IPS DF 19.7 (cell line): Measurements from ENCODE around the gene SCARB1.
"Not testable (repeated sequence)": the region's sequence is repeated elsewhere in the genome, so short reads cannot be mapped to it uniquely, and the experiment has no call there.

Experiments used
- DNase-seq: peaks from one replicate; pipeline ENCODE4 v3.0.0-alpha.2; 2013; ENCODE audit warnings: low read depth, low spot score

SCARB1 gene

DNA sequence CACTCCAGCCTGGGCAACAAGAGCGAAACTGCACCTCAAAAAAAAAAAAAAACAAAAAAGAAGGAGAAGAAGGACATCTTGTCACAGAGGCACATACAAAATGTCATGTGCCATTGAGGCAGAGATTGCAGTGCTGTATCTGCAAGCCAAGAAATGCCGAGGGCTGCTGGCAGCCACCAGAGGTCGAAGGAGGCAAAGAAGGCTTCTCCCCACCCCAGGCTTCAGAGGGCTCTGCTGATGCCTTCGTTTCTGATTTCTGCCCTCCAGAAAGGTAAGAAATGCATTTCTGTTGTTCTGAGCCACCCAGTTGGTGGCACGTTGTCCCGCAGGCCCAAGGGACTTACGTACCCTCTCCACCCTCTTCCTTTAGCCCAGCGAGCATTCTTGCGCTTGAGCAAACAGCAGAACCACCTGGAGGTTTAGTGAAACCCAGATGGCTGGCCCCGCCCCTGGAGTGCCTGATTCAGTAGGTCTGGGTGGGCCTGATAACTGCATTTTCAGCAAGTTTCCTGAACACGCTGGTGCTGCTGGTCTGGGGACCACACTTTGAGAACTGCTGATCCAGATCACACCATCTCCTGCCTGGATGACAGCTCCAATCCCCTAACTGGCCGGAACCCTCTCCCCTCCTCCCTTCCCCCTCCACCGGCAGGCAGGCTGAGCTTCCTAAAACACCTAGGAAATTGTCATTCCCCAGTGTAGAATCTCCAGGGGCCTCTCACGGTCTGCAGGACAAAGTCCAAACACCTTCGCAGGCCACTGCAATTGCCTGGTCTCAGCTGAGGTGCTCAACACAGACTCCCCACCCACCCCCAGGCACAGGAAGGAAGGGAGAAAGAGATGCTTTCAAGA is 21.1 kb upstream of the SCARB1 start:
- DNase-seq = no peak

DNA sequence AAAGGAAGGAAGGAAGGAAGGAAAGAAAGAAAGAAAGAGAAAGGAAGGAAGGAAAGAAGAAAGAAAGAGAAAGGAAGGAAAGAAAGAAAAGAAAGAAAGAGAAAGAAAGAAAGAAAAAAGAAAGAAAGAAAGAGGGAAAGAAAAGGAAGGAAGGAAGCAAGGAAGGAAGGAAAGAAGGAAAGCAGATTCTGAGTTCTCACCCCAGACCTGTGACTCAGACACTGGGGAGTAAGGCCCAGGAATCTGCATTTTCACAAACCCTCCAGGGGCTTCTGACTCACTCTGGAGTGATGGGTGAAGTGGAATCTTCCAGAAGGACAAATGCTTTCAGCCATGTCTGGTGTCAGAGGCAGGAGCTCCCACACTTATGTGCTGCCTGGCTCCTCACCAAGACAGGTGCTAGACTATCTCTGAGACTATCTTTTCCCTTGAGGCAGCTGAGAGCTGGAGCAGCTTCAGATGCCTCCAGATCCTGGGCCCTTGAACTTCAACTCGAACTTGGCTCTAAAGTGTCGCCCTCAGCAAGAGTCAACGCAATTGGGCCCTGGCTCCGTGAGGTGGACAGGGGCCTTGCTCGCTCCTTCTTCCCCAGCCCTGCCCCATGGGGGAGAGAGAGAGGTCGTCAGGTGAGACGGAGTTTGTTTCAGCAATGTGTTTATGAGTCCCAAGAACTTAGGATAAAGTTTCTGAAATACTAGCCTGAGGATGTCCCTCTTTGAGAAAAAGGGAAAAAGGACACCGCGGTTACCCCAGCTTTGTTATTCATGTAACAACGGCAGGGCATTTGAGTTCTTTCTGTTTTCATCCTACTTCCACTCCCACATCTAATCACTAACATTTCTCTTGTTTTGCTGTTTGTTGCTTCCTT is 19.8 kb upstream of the SCARB1 start:
- DNase-seq = no peak

DNA sequence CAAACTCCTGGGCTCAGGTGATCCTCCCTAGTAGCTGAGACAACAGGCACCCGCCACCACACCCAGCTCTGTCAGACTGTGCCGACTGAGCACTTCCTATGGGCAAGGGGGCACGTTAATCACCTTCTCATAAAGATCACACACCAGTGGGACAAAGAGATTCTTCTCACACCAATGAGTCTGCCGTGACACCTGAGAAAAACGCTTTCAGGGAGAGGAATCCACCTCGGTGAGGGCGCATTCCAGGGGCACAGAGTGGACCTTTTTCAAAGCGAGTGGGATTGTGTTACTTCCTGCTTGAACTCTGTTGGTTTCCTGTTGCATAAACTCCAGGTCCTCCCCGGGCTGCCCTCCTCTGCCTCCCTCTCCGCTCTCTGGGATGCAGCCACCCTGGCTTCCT is 17.5 kb upstream of the SCARB1 start:
- DNase-seq = no peak

DNA sequence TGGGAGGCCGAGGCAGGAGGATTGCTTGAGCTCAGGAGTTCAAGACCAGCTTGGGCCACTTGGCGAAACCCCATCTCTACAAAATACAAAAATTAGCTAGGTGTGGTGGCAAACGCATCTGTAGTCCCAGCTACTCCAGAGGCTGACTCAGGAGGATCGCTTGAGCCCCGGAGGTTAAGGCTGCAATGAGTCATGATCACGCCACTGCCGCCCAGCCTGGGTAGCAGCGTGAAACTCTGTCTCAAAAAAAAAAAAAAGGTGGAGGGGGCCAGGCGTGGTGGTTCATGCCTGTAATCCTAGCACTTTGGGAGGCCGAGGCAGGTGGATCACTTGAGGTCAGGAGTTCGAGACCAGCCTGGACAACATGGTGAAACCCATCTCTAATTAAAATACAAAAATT is 16.7 kb upstream of the SCARB1 start:
- DNase-seq = not testable (repeated sequence)

DNA sequence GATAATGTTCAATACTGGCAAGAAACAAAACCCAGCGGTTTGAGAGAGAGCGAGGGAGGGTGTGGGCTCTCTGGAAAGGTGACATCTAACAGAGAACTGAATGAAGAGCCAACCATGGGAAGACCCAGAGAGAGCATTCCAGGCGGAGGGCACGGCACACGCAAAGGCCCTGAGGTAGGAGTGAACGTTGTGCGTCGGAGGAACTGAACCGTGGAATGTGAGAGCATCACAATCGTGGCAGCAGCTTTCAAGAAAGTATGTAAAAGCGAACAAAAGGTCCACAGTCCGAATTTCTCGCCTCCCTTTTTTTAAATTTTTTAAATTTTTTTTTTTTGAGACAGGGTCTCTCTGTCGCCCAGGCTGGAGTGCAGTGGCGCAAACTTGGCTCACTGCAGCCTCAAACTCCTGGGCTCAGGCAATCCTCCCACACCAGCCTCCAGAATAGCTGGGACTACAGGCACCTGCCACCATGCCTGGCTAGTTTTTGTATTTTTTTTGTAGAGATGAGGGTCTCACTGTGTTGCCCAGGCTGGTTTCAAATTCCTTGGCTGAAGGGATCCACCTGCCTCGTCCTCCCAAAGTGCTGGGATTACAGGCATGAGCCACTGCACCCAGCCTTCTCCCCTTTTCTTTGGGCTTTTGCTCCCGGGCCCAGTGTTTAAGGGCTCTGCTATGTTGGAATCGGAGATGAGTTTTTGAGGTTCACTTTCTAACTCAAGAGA is 15.3 kb upstream of the SCARB1 start:
- no peak for DNase-seq

DNA sequence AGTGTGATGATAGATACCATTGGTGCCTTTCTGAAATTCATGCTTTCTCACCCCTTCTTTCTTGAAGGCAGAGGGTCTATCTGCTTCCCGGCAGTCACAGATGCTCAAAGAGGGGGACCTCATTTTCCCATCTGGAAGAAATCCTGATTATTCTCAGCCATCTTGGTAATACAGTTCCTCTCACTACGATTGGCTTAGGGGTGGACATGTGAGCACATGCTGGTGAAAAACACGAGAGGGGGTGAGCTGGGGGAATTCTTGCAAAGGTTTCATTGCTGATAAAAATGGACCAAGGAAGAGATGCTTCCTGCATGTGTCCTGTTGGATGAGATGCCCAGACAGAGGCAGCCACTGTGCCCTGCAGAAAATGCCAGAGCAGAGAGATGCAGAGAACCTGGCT is 13.8 kb upstream of the SCARB1 start:
- no peak for DNase-seq

DNA sequence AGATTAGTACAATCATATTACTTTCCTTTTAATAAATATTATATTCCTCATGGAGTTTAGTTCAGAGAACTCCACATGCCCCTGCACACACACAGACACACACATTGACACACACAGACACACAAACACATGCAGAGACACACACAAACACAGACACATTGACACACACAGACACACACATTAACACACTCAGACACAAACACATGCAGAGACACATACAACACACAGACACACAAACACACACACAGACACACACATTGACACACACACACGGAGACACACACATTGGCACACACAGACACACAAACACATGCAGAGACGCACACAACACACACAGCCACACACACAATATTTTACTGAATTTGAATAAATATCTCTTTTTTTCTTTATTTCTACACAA is 12.5 kb upstream of the SCARB1 start:
- DNase-seq = no peak

DNA sequence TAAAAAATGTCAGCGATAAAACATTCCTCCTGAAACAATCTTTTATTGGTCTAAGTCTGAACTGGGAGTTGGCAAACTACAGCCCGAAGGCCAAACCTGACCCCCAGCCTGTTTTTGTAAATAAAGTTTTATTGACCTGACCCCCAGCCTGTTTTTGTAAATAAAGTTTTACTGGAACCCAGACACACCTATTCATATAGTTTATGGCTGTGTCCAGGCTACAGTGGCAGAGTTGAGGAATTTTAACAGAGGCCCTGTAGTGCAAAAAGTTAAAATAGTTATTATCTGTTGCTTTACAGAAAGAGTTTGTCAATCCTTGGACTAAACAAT is 12.1 kb upstream of the SCARB1 start:
- DNase-seq = no peak

DNA sequence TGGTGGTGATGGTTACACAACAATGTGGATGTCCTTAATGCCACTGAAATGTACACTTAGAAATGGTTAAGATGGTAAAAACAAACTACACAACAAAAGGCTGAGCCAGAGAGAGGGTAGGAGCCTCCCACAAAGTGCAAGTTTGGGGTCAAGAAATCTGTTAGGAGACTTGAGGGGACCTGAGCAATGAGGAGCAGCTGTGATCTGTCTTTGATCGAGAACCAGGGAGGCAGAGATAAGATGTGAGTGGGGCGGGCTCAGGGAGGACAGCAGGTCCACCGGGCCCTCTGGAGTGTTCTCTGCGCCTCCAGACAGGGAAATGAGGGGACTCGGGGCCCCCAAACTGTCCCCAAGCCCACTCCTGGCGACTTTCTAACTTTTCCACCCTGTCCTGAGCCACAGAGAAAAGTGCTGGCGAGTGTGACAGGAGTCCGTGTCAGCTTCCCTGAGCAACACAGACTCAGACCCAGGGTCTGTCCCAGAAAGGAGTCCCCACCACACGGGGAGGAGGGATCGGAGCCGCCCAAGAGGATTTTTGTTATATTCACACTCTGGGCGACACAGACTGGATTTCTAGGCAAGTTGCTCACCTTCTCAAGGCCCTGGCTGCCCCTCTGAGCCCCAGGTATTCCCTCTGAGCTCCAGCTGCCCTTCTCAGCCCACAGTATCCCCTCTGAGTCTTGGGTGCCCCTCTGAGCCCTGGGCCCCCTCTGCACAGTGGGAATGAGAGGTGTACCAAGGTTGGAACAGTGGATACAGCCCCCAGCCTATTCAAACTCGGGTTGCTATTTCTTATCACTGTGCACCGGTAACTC is 11.5 kb upstream of the SCARB1 start:
- DNase-seq = no peak

DNA sequence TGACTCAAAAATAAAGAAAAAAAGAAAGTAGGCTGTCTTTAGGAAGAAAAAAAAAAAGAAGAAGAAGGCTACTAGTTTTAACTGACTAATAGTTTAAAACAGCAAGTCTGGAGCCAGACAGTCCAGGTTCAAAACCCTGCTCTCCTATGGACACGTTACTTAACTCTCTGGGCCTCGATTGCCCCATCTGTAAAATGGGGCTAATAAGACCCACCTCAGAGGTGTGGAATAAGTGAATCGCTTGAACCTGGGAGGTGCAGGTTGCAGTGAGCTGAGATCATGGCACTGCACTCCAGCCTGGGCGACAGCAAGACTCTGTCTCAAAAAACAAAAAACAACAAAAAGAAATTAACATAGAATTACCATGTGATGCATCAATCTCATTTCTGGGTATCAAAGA is 10.5 kb upstream of the SCARB1 start:
- DNase-seq = no peak

DNA sequence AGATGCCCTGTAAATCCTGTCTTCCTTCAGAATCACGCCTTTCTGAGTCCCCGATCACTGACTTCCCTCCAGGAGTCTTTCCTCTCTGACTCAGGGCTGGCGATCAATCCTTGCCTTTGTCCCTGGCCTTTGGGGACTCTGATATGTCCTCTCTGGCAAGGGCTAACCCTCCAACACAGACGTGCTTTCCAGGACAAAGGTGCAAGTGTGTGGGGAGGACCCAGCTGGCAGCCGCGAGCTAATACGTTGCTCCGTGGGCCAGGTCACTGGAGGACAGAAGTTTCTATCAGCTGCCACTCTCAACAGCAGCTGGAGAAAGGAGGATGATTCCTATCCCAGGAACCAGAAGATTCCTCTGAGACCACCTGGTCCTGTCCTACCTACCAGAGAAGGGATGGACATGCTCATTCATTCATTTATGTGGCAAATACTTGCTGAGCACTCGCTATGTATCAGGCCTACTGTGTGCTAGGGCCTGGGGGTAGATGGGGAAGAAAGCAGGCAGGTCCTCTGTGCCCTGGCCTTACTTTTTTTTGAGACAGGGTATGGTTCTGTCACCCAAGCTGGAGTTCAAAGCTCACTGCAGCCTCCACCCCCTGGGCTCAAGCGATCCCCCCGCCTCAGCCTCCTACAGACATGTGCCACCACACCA is 8.5 kb upstream of the SCARB1 start:
- DNase-seq = no peak

DNA sequence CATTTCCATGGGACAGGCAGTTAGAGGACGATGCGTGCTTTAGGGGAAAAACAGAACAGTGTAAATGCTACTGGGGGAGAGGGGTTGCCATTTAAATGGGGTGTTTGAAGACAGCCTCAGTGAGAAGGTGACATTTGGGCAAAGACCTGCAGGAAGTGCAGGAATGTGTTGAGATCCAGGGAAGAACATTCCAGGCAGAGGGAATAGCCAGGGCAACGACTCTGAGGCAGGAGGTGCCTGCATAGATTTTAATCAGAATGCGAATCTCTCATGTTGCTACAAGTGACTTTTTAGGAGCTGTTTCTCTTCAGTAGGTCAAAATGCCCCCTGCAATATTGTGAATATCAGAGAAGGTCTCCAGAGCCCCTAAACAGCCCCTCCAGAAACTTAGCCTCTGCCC is 7.6 kb upstream of the SCARB1 start:
- DNase-seq = no peak

DNA sequence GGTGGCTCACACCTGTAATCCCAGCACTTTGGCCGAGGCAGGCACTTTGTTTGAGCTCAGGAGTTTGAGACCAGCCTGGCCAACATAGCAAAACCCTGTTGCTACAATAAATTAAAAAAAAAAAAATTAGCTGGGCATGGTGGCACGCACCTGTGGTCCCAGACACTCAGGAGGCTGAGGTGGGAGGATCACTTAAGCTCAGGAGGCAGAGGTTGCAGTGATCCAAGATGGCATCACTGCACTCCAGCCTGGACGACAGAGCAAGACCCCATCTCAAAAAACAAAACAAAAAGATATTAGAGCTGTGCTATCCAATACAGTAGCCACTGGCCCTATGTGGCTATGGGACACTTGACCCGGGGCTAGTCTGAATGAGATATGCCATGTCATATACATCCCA is 6.9 kb upstream of the SCARB1 start:
- DNase-seq = no peak

DNA sequence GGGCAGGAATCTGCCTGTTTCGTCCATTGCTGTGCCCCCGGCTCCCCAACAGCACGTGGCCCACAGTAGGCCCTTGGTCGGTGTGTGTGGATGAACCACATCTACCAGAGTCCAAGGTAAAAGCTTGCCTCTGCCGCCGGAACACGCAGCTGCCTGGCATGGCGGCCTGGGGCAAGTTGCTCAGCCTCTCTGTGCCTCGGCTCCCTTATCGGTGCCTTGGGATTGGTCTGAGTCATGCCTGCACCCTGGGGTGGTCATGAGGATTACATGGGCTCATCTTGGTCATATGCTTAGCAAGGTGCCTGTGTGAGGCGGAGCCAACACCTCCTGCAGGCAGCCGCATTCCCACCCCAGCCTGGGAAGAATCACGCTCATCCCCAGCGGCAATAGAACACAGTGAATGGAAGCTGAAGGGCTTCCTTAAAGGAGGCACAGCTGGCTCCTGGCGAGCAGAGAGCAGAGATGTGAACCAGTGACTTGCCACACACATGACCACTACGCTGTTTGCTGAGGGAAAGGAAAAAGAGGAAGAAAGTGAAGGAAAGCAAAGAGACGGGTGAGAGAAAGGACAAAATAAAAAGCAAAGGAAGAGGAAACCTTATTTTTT is 5.5 kb upstream of the SCARB1 start:
- no peak for DNase-seq

DNA sequence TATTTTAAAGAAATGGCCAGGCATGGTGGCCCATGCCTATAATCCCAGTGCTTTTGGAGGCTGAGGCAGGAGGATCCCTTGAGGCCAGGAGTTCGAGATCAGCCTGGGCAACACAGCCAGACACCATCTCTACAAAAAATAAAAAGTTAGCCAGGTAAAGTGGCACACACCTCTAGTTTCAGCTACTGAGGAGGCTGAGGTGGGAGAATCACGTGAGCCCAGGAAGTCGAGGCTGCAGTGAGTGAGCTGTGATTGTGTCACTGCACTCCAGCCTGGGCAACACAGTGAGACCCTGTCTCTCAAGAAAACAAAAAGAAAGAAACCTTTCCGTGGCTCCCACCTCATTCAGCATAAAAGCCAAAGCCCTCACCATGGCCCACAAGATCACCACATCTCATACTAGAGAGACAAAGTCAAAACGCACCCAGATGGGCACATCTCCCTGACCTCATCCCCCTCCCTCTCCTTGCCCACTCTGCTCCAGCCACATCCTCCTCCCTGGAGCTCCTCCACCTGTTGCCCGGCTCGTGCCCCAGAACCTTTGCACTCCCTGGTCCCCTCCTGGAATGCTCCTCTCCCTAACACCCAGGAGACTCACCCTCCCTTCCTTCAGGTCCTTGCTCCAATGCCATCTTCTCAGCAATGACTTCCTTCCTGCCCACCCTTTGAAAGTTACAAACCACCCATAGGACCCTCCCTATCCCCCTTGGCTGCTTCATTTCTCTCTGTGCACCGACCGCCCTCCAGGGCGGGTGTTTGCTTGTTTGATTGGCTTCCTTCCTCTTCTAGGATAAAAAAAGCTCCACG is 4.8 kb upstream of the SCARB1 start:
- no peak for DNase-seq

DNA sequence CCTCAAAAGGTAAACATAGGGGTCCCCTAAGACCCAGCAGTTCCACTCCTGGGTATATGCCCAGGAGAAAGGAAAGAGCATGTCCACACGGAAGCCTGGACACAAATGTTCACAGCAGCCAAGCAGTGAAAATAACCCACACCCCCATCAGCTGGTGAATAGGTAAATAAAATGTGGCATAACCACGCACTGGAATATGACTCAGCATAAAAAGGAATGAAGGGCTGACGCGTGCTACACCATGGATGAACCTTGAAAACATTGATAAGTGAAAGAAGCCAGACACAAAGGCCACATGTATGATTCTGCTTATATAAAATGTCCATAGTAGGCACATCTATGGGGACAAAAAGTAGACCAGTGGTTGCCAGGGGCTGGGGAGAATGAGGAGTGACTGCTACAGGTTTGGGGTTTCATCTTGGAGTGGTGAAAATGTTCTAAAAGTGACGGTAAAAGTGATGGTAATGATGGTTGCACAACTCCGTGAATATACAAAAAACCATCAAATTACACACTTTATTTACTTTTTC is 3.8 kb upstream of the SCARB1 start:
- no peak for DNase-seq

DNA sequence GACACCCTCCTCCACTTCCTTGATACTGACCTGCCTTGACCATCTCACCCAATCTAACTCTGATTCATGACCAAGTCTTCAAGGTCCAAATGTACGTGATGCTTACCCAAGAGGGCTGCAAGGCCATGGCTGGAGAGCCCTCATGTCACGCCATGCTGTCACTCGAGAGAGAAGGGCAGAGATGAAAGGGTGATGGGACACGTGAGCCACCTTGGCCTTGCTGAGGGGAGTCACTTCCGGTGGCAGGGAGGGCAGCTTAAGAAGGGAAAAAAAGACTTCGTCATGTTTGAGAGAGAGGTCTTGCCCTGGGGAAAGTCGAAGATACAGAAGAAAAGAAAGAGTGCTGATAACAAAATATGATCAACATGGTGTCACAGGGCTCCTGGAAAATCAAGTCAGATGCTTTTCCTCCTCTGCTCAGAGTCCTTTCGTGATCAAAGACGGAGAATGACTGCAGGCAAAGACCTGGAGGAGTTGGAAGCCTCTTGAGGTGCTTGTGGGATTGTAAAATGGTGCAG is 3.3 kb upstream of the SCARB1 start:
- no peak for DNase-seq

DNA sequence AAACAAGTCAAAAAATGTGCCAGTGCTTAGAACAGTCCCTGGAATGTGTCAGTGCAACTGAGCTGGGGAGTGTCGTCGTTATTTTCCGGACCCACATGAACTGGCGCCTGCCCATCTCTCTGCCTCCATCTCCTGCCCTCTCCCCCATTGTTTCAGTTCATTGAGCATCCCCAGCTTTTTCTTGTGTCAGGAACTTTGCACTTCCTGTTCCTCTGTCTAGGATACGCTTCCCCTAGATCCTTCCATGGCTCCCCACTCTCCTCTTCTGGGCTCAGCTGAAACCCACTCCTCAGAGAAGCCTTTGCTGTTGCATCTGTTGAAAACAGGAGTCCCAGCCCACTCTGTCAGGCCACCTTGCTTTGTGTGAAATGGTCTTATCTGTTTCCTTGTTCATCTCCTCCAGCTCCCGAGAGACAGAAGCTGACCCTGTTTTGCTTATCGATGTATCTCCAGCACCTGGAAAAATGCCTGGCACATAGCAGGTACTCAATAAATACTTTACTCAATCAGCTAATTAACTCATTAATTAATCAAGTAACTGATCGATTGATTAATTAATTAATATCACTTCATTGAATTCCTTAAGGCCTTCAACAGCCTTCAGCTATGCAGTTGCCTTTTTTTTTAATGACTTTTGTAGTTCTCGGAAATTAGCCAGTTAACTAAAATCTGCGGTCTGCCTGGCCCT is 2.7 kb upstream of the SCARB1 start:
- no peak for DNase-seq

DNA sequence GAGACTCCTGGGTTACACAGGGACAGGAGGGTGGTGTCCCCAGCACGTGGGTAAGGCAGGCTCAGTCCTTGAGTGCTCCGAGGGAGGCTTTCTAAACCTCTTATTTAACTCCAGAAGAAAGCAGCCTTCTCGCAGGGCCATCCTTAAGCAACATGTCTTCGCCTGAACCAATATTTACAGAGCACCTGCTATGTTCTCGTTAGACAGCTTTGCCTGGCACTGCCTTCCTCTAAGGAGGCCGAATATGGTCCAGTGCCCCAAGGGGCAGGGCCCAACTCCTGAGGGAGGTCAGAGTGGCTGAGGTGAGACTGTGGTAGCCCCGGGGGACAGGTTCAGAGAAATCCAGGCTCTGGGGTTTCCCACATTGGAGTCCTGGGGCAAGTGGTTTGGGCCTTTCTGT is 2.1 kb upstream of the SCARB1 start:
- DNase-seq = no peak
